H1 (cell line): ENCODE measurements around the gene MROH7.

Source experiments
- ATF3 ChIP-seq: IDR thresholded peaks from 2 replicates; pipeline ENCODE4 v1.6.1; 2011; ENCODE audit warnings: low read depth, mild to moderate bottlenecking, low read length; ENCODE audit not compliant: insufficient read depth
- BCL11A ChIP-seq, 2 experiments: IDR thresholded peaks; one replicate each; pipeline ENCODE4 v1.6.1; 2011; ENCODE audit warnings: low read depth in 2 of 2, low read length in 2 of 2, mild to moderate bottlenecking in 2 of 2
- CEBPB ChIP-seq: IDR thresholded peaks from 2 replicates; pipeline ENCODE4 v1.6.1; 2012; ENCODE audit warnings: low read depth, low read length
- CTCF ChIP-seq, 3 experiments: IDR thresholded peaks; 1 replicate in 2 of 3; 2 replicates in 1 of 3; pipeline versions ENCODE4 v1.5.1 to v1.6.1; 2011; ENCODE audit warnings: low read length in 3 of 3, mild to moderate bottlenecking in 3 of 3, inconsistent platforms in 2 of 3, low read depth in 1 of 3, moderate library complexity in 1 of 3; ENCODE audit not compliant: insufficient read depth in 1 of 3; ENCODE audit errors: control extremely low read depth in 1 of 3
- JUN ChIP-seq: IDR thresholded peaks from 2 replicates; pipeline ENCODE4 v1.6.1; 2011; ENCODE audit warnings: low read depth, mild to moderate bottlenecking, improper control_type of control experiment, low read length
- POLR2A ChIP-seq, 2 experiments: IDR thresholded peaks; 1 replicate in 1 of 2; 2 replicates in 1 of 2; pipeline ENCODE4 v1.6.1; 2011; ENCODE audit warnings: low read depth in 2 of 2, low read length in 2 of 2, mild to moderate bottlenecking in 2 of 2; ENCODE audit errors: control extremely low read depth in 1 of 2
- SP2 ChIP-seq: IDR thresholded peaks from 2 replicates; pipeline ENCODE4 v1.6.1; 2012; ENCODE audit warnings: mild to moderate bottlenecking, low read length, inconsistent platforms
- SUZ12 ChIP-seq: fragments of 200-600 bp; sonication (generic); IDR thresholded peaks from 2 replicates; pipeline ENCODE4 v1.6.1; 2012; ENCODE audit warnings: mild to moderate bottlenecking, inconsistent platforms, low read length, moderate library complexity, mixed read lengths
- TAF1 ChIP-seq: IDR thresholded peaks from 2 replicates; pipeline ENCODE4 v1.6.1; 2011; ENCODE audit warnings: mild to moderate bottlenecking, low read depth, low read length

- no peak for TF ChIP-seq CTCF (IDR thresholded peaks at IDR 0.05; ENCODE audit: control extremely low read depth in 1 of 3, insufficient read depth in 1 of 3, low read depth in 1 of 3, low read length in 3 of 3)
- no peak for TF ChIP-seq CEBPB
- TF ChIP-seq SP2: no peak
- TF ChIP-seq TAF1: no peak
- no peak for TF ChIP-seq ATF3
- TF ChIP-seq SUZ12: no peak
- no peak for TF ChIP-seq POLR2A (IDR thresholded peaks at IDR 0.05; ENCODE audit: control extremely low read depth in 1 of 2, low read depth in 2 of 2, low read length in 2 of 2)
- TF ChIP-seq JUN: no peak
- no peak for TF ChIP-seq BCL11A (IDR thresholded peaks at IDR 0.05; ENCODE audit: low read depth in 2 of 2, low read length in 2 of 2)
Observed at GRCh38 chr1:54611621-54612020, 30.0 kb upstream of the MROH7 start.
